CD14-positive monocyte (primary cell): ENCODE results near the gene SECISBP2L. TPM values are rescaled to one million over a fixed set of nuclear protein-coding genes. Genes with fewer than 3 reads are reported as not detected.

Source experiments
- DNase-seq, 3 donors: peaks; one replicate each; pipeline ENCODE4 v3.0.0-alpha.2; 2011 to 2022
- H2AFZ ChIP-seq: 2 replicates; pipeline ENCODE4 v1.6.0; 2012; ENCODE audit warnings: mild to moderate bottlenecking, low read depth, low read length, inconsistent platforms; ENCODE audit not compliant: insufficient read depth, poor library complexity, severe bottlenecking
- H3K27ac ChIP-seq, 2 donors: 1 replicate in 1 of 2; 2 replicates in 1 of 2; pipeline ENCODE4 v1.5.1; 2012 to 2013; ENCODE audit warnings: low read length in 2 of 2, control low read depth in 1 of 2, inconsistent platforms in 1 of 2, low read depth in 1 of 2, mild to moderate bottlenecking in 1 of 2
- H3K27me3 ChIP-seq, 2 donors: one replicate each; pipeline versions ENCODE4 v1.6.0 to v1.6.1; 2011 to 2013; ENCODE audit warnings: low read length in 2 of 2; ENCODE audit not compliant: control insufficient read depth in 2 of 2, insufficient read depth in 2 of 2
- H3K36me3 ChIP-seq, 2 donors: replicated peaks in 1 of 2; 1 replicate in 1 of 2; 2 replicates in 1 of 2; pipeline versions ENCODE4 v1.5.1 to v1.6.1; 2012 to 2013; ENCODE audit warnings: low read length in 2 of 2, control low read depth in 1 of 2, inconsistent platforms in 1 of 2, mild to moderate bottlenecking in 1 of 2; ENCODE audit not compliant: insufficient read depth in 2 of 2, control insufficient read depth in 1 of 2
- H3K4me1 ChIP-seq, 2 donors: 1 replicate in 1 of 2; 2 replicates in 1 of 2; pipeline versions ENCODE4 v1.5.1 to v1.6.1; 2012 to 2013; ENCODE audit warnings: low read length in 2 of 2, control low read depth in 1 of 2, inconsistent platforms in 1 of 2, mild to moderate bottlenecking in 1 of 2, moderate library complexity in 1 of 2; ENCODE audit not compliant: insufficient read depth in 2 of 2, control insufficient read depth in 1 of 2
- H3K4me2 ChIP-seq: replicated peaks from 2 replicates; pipeline ENCODE3; 2012; ENCODE audit warnings: low read length, moderate library complexity, mild to moderate bottlenecking; ENCODE audit not compliant: poor library complexity, severe bottlenecking; ENCODE audit errors: extremely low read depth
- H3K4me3 ChIP-seq, 3 experiments: fragments of 200-600 bp in 1 of 3; sonication (generic) in 1 of 3; replicated peaks in 1 of 3; 1 replicate in 2 of 3; 2 replicates in 1 of 3; pipeline ENCODE4 v1.5.1; 2011 to 2013; ENCODE audit warnings: low read length in 3 of 3, mild to moderate bottlenecking in 3 of 3, control low read depth in 2 of 3, low read depth in 2 of 3, inconsistent platforms in 1 of 3, moderate library complexity in 1 of 3
- H3K79me2 ChIP-seq: 2 replicates; pipeline ENCODE4 v1.6.0; 2012; ENCODE audit warnings: mild to moderate bottlenecking, control low read depth, inconsistent platforms, low read length, moderate library complexity; ENCODE audit not compliant: insufficient read depth
- H3K9ac ChIP-seq: 2 replicates; pipeline ENCODE4 v1.6.0; 2017; ENCODE audit warnings: low read length, mild to moderate bottlenecking; ENCODE audit not compliant: insufficient read depth, poor library complexity, severe bottlenecking
- H3K9me3 ChIP-seq, 2 donors: replicated peaks in 1 of 2; 1 replicate in 1 of 2; 2 replicates in 1 of 2; pipeline versions ENCODE4 v1.5.1 to v1.6.1; 2012 to 2013; ENCODE audit warnings: low read length in 2 of 2, control low read depth in 1 of 2; ENCODE audit not compliant: control insufficient read depth in 1 of 2, insufficient read depth in 1 of 2
- H4K20me1 ChIP-seq: 2 replicates; pipeline ENCODE4 v1.6.0; 2012; ENCODE audit warnings: mild to moderate bottlenecking, low read length, control low read depth, moderate library complexity; ENCODE audit not compliant: insufficient read depth
- H3K27ac Mint-ChIP-seq, 7 donors: one replicate each; pipeline ENCODE4 v1.8.0; 2020; ENCODE audit warnings: mild to moderate bottlenecking in 7 of 7, mixed read lengths in 7 of 7, moderate library complexity in 6 of 7, inconsistent platforms in 2 of 7
- H3K27me3 Mint-ChIP-seq, 3 donors: one replicate each; pipeline ENCODE4 v1.8.0; 2021 to 2022; ENCODE audit warnings: low read depth in 3 of 3, mild to moderate bottlenecking in 3 of 3, mixed read lengths in 3 of 3, moderate library complexity in 3 of 3, inconsistent platforms in 1 of 3
- H3K36me3 Mint-ChIP-seq, 2 donors: one replicate each; pipeline ENCODE4 v1.8.0; 2020; ENCODE audit warnings: mixed read lengths in 2 of 2, inconsistent platforms in 1 of 2, mild to moderate bottlenecking in 1 of 2
- H3K4me1 Mint-ChIP-seq: one replicate; pipeline ENCODE4 v1.8.0; 2020; ENCODE audit warnings: mild to moderate bottlenecking, mixed read lengths
- H3K4me3 Mint-ChIP-seq, 2 donors: one replicate each; pipeline ENCODE4 v1.8.0; 2020; ENCODE audit warnings: mild to moderate bottlenecking in 2 of 2, mixed read lengths in 2 of 2, moderate library complexity in 1 of 2
- H3K9me3 Mint-ChIP-seq, 7 donors: one replicate each; pipeline ENCODE4 v1.8.0; 2020 to 2022; ENCODE audit warnings: mixed read lengths in 7 of 7, mild to moderate bottlenecking in 6 of 7, moderate library complexity in 6 of 7, inconsistent platforms in 2 of 7
- WGBS: methylation state at CpG from one replicate; pipeline ENCODE4 v1.1.5; 2013; ENCODE audit warnings: missing lambda C conversion rate; ENCODE audit not compliant: insufficient coverage; 5-methylcytosine and 5-hydroxymethylcytosine counted together
- intact Hi-C, 2 donors: fragments of 100-400 bp; cut with micrococcal nuclease; formaldehyde crosslinking; loops; one replicate each; pipeline versions ENCODE4 v1.15.0 to v1.15.1; 2023
- polyA plus RNA-seq, 3 donors: library from polyadenylated mRNA; depleted of rRNA in 1 of 3; unstranded in 2 of 3; stranded (reverse) in 1 of 3; fragments of 300-500 nt in 2 of 3; fragments of >200 nt in 1 of 3; fragmentation: Illumina TruSeq in 2 of 3; gene quantifications; 1 replicate in 2 of 3; 2 replicates in 1 of 3; pipeline ENCODE4 v1.2.3, GENCODE V29; 2012 to 2021
- TF ChIP-seq, protein P1 (sequence below): fragments of 200-600 bp; IDR thresholded peaks from one replicate; pipeline ENCODE4 v1.8.0; 2022; ENCODE audit warnings: antibody characterized with exemption, mild to moderate bottlenecking

Gene SECISBP2L
- polyA plus RNA-seq, 3 donors = 5.0 to 19.8 (median 9.5) TPM

DNA sequence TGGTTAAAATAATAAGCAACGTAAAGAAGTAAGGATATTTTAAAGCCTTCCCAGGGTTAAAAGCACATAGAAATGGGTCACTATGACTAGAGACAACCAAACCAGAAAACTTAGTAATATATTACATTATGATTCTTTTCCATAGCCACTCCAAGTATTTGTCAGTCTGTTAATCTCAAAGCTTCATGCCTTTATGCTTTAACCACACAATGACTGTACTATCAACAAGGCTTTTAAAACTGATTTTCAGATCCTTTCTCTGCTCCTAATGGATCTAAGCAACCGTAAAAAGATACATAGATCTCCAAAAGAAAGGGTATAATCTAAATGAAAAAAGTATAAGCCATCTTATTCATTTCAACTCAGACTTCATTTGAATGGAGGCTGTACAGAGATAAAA is 14.4 kb downstream of the SECISBP2L start:
- no peaks in the 10 kb centered on the region for H3K9me3 ChIP-seq
- Mint-ChIP-seq H3K27ac (no peak overlapping the region), H3K27me3 (no peaks in the 10 kb centered on the region), H3K4me3 (no peak overlapping the region), H3K9me3 (no peaks in the 10 kb centered on the region), H3K4me1 (no peaks in the 10 kb centered on the region), H3K36me3 (peaks cover 49 to 56% of the 10 kb centered on the region in 2 donors)
- H3K36me3 ChIP-seq = peaks cover 30 to 72% of the 10 kb centered on the region in 2 donors
- H3K79me2 ChIP-seq = no peaks in the 10 kb centered on the region
- no peaks in the 10 kb centered on the region for H3K27me3 ChIP-seq
- no peak overlapping the region for H3K4me3 ChIP-seq
- intact Hi-C loops = no loop called here
- no peak overlapping the region for H3K4me2 ChIP-seq
- H3K27ac ChIP-seq = no peak overlapping the region
- H3K4me1 ChIP-seq = no peaks in the 10 kb centered on the region
- no peak overlapping the region for H3K9ac ChIP-seq
- no CpG with 5 or more reads among the region's 2 CpGs for WGBS
- TF ChIP-seq, protein P1, sequence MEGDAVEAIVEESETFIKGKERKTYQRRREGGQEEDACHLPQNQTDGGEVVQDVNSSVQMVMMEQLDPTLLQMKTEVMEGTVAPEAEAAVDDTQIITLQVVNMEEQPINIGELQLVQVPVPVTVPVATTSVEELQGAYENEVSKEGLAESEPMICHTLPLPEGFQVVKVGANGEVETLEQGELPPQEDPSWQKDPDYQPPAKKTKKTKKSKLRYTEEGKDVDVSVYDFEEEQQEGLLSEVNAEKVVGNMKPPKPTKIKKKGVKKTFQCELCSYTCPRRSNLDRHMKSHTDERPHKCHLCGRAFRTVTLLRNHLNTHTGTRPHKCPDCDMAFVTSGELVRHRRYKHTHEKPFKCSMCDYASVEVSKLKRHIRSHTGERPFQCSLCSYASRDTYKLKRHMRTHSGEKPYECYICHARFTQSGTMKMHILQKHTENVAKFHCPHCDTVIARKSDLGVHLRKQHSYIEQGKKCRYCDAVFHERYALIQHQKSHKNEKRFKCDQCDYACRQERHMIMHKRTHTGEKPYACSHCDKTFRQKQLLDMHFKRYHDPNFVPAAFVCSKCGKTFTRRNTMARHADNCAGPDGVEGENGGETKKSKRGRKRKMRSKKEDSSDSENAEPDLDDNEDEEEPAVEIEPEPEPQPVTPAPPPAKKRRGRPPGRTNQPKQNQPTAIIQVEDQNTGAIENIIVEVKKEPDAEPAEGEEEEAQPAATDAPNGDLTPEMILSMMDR = no peak
- no peaks in the 10 kb centered on the region for H4K20me1 ChIP-seq
- DNase-seq = no peak
- H2AFZ ChIP-seq = no peak overlapping the region

DNA sequence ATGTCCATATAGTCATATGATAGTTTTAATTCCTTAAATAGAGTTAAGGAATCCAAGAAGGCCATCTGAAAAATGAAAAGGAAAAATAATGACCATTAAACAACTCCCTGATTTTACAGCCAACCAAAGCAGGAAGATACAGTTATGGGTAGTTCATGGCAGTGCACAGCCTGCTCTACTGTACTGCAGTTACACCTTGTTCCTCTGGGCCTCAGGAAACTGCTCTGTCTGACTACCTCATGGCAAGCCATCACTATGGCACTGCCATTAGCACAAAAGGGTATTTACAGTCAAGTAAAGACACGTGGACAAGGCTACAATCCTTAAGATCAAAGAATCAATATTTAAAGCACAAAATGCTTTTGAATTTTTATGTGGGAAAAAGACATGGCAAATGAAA is 19.5 kb downstream of the SECISBP2L start:
- Histone ChIP-seq H4K20me1 (no peaks in the 10 kb centered on the region), H3K4me1 (no peaks in the 10 kb centered on the region), H3K27me3 (no peaks in the 10 kb centered on the region), H3K4me2 (no peak overlapping the region), H3K27ac (no peak overlapping the region), H2AFZ (no peak overlapping the region), H3K4me3 (no peak overlapping the region), H3K36me3 (peaks cover 32 to 75% of the 10 kb centered on the region in 2 donors), H3K9me3 (no peaks in the 10 kb centered on the region), H3K79me2 (no peaks in the 10 kb centered on the region), H3K9ac (no peak overlapping the region)
- no peak overlapping the region for H3K27ac Mint-ChIP-seq
- intact Hi-C loops = no loop called here
- TF ChIP-seq, protein P1 = no peak
- no peak overlapping the region for H3K4me3 Mint-ChIP-seq
- no peaks in the 10 kb centered on the region for H3K4me1 Mint-ChIP-seq
- no peaks in the 10 kb centered on the region for H3K9me3 Mint-ChIP-seq
- peaks cover 56 to 69% of the 10 kb centered on the region in 2 donors for H3K36me3 Mint-ChIP-seq
- H3K27me3 Mint-ChIP-seq = no peaks in the 10 kb centered on the region
- no peak for DNase-seq
- no CpG with 5 or more reads among the region's 1 CpG for WGBS
